H1 (cell line): ENCODE measurements around the gene RNF152. TPM values are rescaled to one million over a fixed set of nuclear protein-coding genes. Genes with fewer than 3 reads are reported as not detected.

Experiments
- CREB1 ChIP-seq: IDR thresholded peaks from 2 replicates; pipeline ENCODE4 v1.6.1; 2012; ENCODE audit warnings: inconsistent platforms
- SAP30 ChIP-seq: fragments of 300-600 bp; sonication (generic); IDR thresholded peaks from 2 replicates; pipeline ENCODE4 v1.7.1; 2012; ENCODE audit warnings: low read length, moderate library complexity, mild to moderate bottlenecking, inconsistent platforms; ENCODE audit not compliant: insufficient read depth, insufficient replicate concordance
- polyA plus RNA-seq, 7 experiments: library from polyadenylated mRNA; depleted of rRNA in 3 of 7; stranded (reverse) in 5 of 7; unstranded in 2 of 7; fragments of >200 nt in 5 of 7; fragments of 200-250 nt in 2 of 7; gene quantifications; 1 replicate in 5 of 7; 2 replicates in 1 of 7; 4 replicates in 1 of 7; pipeline versions ENCODE4 v1.2.1 to v1.2.3, GENCODE V29; 2011 to 2013; ENCODE audit warnings: missing spikeins in 2 of 7, mixed read lengths in 2 of 7
- total RNA-seq: library from RNA; stranded (reverse); fragmentation: NEBNext Ultra II Directional; extraction: Animal tissue kit (Norgen Biotek cat#: 25700); gene quantifications from 2 replicates; pipeline ENCODE4 v1.2.1, GENCODE V29; 2021
- TF ChIP-seq, protein P1 (sequence below): fragments of 300-600 bp; sonication (generic); IDR thresholded peaks from 2 replicates; pipeline ENCODE4 v1.7.1; 2012; ENCODE audit warnings: low read length, moderate library complexity, mild to moderate bottlenecking, inconsistent platforms; ENCODE audit not compliant: insufficient replicate concordance

The RNF152 gene
- total and polyA plus RNA-seq, 2 of the 8 experiments (the other 6 are each of a cell fraction or from before 2014, with no cell fraction given): 1.1 to 2.7 TPM

DNA sequence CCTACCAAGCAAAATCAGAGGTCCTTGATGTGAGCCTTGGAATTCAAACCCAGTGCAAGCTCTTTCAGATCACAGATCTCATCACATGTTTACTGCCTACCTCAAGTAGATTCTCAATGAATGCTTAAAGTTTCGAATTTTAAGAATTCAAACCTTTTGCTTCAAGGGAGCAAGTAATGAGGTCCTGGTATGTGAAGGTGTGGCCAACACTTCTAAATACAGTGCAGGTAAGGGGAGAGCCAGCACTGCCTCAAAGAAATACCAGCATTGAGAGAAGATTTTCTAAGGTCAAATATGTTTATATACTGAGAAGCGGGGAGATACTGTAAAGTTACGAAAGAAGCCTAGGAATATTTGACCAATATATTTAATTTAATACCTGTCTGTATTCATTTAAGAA is 19.7 kb upstream of the RNF152 start (continued):
- TF ChIP-seq, protein P1, sequence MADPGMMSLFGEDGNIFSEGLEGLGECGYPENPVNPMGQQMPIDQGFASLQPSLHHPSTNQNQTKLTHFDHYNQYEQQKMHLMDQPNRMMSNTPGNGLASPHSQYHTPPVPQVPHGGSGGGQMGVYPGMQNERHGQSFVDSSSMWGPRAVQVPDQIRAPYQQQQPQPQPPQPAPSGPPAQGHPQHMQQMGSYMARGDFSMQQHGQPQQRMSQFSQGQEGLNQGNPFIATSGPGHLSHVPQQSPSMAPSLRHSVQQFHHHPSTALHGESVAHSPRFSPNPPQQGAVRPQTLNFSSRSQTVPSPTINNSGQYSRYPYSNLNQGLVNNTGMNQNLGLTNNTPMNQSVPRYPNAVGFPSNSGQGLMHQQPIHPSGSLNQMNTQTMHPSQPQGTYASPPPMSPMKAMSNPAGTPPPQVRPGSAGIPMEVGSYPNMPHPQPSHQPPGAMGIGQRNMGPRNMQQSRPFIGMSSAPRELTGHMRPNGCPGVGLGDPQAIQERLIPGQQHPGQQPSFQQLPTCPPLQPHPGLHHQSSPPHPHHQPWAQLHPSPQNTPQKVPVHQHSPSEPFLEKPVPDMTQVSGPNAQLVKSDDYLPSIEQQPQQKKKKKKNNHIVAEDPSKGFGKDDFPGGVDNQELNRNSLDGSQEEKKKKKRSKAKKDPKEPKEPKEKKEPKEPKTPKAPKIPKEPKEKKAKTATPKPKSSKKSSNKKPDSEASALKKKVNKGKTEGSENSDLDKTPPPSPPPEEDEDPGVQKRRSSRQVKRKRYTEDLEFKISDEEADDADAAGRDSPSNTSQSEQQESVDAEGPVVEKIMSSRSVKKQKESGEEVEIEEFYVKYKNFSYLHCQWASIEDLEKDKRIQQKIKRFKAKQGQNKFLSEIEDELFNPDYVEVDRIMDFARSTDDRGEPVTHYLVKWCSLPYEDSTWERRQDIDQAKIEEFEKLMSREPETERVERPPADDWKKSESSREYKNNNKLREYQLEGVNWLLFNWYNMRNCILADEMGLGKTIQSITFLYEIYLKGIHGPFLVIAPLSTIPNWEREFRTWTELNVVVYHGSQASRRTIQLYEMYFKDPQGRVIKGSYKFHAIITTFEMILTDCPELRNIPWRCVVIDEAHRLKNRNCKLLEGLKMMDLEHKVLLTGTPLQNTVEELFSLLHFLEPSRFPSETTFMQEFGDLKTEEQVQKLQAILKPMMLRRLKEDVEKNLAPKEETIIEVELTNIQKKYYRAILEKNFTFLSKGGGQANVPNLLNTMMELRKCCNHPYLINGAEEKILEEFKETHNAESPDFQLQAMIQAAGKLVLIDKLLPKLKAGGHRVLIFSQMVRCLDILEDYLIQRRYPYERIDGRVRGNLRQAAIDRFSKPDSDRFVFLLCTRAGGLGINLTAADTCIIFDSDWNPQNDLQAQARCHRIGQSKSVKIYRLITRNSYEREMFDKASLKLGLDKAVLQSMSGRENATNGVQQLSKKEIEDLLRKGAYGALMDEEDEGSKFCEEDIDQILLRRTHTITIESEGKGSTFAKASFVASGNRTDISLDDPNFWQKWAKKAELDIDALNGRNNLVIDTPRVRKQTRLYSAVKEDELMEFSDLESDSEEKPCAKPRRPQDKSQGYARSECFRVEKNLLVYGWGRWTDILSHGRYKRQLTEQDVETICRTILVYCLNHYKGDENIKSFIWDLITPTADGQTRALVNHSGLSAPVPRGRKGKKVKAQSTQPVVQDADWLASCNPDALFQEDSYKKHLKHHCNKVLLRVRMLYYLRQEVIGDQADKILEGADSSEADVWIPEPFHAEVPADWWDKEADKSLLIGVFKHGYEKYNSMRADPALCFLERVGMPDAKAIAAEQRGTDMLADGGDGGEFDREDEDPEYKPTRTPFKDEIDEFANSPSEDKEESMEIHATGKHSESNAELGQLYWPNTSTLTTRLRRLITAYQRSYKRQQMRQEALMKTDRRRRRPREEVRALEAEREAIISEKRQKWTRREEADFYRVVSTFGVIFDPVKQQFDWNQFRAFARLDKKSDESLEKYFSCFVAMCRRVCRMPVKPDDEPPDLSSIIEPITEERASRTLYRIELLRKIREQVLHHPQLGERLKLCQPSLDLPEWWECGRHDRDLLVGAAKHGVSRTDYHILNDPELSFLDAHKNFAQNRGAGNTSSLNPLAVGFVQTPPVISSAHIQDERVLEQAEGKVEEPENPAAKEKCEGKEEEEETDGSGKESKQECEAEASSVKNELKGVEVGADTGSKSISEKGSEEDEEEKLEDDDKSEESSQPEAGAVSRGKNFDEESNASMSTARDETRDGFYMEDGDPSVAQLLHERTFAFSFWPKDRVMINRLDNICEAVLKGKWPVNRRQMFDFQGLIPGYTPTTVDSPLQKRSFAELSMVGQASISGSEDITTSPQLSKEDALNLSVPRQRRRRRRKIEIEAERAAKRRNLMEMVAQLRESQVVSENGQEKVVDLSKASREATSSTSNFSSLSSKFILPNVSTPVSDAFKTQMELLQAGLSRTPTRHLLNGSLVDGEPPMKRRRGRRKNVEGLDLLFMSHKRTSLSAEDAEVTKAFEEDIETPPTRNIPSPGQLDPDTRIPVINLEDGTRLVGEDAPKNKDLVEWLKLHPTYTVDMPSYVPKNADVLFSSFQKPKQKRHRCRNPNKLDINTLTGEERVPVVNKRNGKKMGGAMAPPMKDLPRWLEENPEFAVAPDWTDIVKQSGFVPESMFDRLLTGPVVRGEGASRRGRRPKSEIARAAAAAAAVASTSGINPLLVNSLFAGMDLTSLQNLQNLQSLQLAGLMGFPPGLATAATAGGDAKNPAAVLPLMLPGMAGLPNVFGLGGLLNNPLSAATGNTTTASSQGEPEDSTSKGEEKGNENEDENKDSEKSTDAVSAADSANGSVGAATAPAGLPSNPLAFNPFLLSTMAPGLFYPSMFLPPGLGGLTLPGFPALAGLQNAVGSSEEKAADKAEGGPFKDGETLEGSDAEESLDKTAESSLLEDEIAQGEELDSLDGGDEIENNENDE: no peak
- no peak for TF ChIP-seq CREB1
- TF ChIP-seq SAP30: no peak
